Measurements from ENCODE around the gene BHMT2. TPM values are rescaled to one million over a fixed set of nuclear protein-coding genes. Genes with fewer than 3 reads are reported as not detected.

The BHMT2 gene
- total RNA-seq, 2 experiments from 2014 or later = not detected

- Mint-ChIP-seq H3K4me3 (peak overlapping the region; percentile 67), H3K27me3 (ENCODE audit: low read depth) (peaks cover 4% of the 10 kb centered on the region), H3K36me3 (ENCODE audit: low read depth) (no peaks in the 10 kb centered on the region), H3K4me1 (ENCODE audit: low read depth) (peaks cover 12% of the 10 kb centered on the region), H3K9me3 (no peaks in the 10 kb centered on the region), H3K27ac (peak overlapping the region; percentile 52)
- CTCF ChIA-PET = interaction anchor here (0.6 to 11.8 kb wide), 41 partner anchors 9 to 949 kb away, joined by 3 to 312 read pairs (median 4); partner anchors contain the start of genes ARSB and HOMER1
- peak; percentile 88 for DNase-seq
- intact Hi-C loops (cut with micrococcal nuclease) = loop anchor here (1.0 to 5.0 kb wide), 11 partner anchors 23 to 949 kb away; partner anchors contain the start of gene BHMT
These were observed 64.3 kb downstream of the BHMT2 start for GRCh38 chr5:79133657-79134451.

- intact Hi-C loops (cut with micrococcal nuclease) = no loop called here
- CTCF ChIA-PET = interaction anchor here (0.6 to 11.8 kb wide), 5 partner anchors 8 to 400 kb away, joined by 3 to 312 read pairs (median 4); no protein-coding TSS in a partner anchor
- H3K9me3 Mint-ChIP-seq = peaks cover 7% of the 10 kb centered on the region
- DNase-seq = no peak
- H3K4me1 Mint-ChIP-seq (ENCODE audit: low read depth) = peaks cover 12% of the 10 kb centered on the region
- no peaks in the 10 kb centered on the region for H3K36me3 Mint-ChIP-seq (ENCODE audit: low read depth)
- no peak overlapping the region for H3K4me3 Mint-ChIP-seq
- H3K27ac Mint-ChIP-seq = no peak overlapping the region
- H3K27me3 Mint-ChIP-seq (ENCODE audit: low read depth) = peaks cover 4% of the 10 kb centered on the region
These were observed 66.4 kb downstream of the BHMT2 start for GRCh38 chr5:79135790-79136553.

- H3K4me1 Mint-ChIP-seq (ENCODE audit: low read depth) = peaks cover 12% of the 10 kb centered on the region
- no peak overlapping the region for H3K27ac Mint-ChIP-seq
- CTCF ChIA-PET = no interaction called here
- no peaks in the 10 kb centered on the region for H3K36me3 Mint-ChIP-seq (ENCODE audit: low read depth)
- DNase-seq = no peak
- H3K9me3 Mint-ChIP-seq = peaks cover 7% of the 10 kb centered on the region
- H3K4me3 Mint-ChIP-seq = no peak overlapping the region
- H3K27me3 Mint-ChIP-seq (ENCODE audit: low read depth) = peaks cover 4% of the 10 kb centered on the region
- intact Hi-C loops (cut with micrococcal nuclease) = no loop called here
These were observed 67.1 kb downstream of the BHMT2 start for GRCh38 chr5:79136618-79137017.

Other genes starting within 250 kb of the BHMT2 start
- 1 to 10 TPM; 7.0 to 7.1 TPM for gene ARSB, start 84.5 kb upstream of the BHMT2 start, total RNA-seq
- gene DMGDH, start 93 bp upstream of the BHMT2 start, total RNA-seq = 1 to 10 TPM in 1 of 2 experiments, under 1 TPM in 1; 0.93 to 1.1 TPM
- gene BHMT, start 42.0 kb downstream of the BHMT2 start, total RNA-seq = not detected
- 10 to 100 TPM; 11.8 to 12.1 TPM for gene JMY, start 166.4 kb downstream of the BHMT2 start, total RNA-seq